Nephron (organoid): ENCODE data around the gene TDRD7.

Experiments used
- H3K27ac Mint-ChIP-seq, 3 experiments: 2 replicates each; pipeline ENCODE4 v1.8.0; 2020; ENCODE audit warnings: mixed read lengths in 3 of 3, mild to moderate bottlenecking in 2 of 3, moderate library complexity in 1 of 3
- H3K27me3 Mint-ChIP-seq: 2 replicates; pipeline ENCODE4 v1.8.0; 2021; ENCODE audit warnings: low read depth, mild to moderate bottlenecking, moderate library complexity, mixed read lengths
- H3K36me3 Mint-ChIP-seq: 2 replicates; pipeline ENCODE4 v1.8.0; 2020; ENCODE audit warnings: low read depth, mixed read lengths
- H3K4me1 Mint-ChIP-seq: 2 replicates; pipeline ENCODE4 v1.8.0; 2020; ENCODE audit warnings: mixed read lengths
- H3K4me3 Mint-ChIP-seq, 3 experiments: 2 replicates each; pipeline ENCODE4 v1.8.0; 2020; ENCODE audit warnings: mild to moderate bottlenecking in 3 of 3, mixed read lengths in 3 of 3, moderate library complexity in 2 of 3
- H3K9me3 Mint-ChIP-seq: 2 replicates; pipeline ENCODE4 v1.8.0; 2020; ENCODE audit warnings: mixed read lengths
- CTCF ChIP-seq, 3 experiments: fragments of 200-600 bp; sonication (generic); IDR thresholded peaks; one replicate each; pipeline ENCODE4 v1.5.0; 2021; ENCODE audit warnings: antibody characterized with exemption in 3 of 3; ENCODE audit not compliant: unreplicated experiment in 3 of 3

The TDRD7 gene

GRCh38 chr9:97365634-97366033 is 46.3 kb upstream of the TDRD7 start:
- H3K9me3 Mint-ChIP-seq, result peaks cover 18% of the 10 kb centered on the region
- H3K36me3 Mint-ChIP-seq, result peaks cover 70% of the 10 kb centered on the region
- no peaks in the 10 kb centered on the region for H3K4me1 Mint-ChIP-seq
- no peak overlapping the region for H3K4me3 Mint-ChIP-seq
- no peaks in the 10 kb centered on the region for H3K27me3 Mint-ChIP-seq
- no peak for TF ChIP-seq CTCF (IDR thresholded peaks at IDR 0.05; ENCODE audit: unreplicated experiment in 3 of 3)
- H3K27ac Mint-ChIP-seq, result no peak overlapping the region

DNA sequence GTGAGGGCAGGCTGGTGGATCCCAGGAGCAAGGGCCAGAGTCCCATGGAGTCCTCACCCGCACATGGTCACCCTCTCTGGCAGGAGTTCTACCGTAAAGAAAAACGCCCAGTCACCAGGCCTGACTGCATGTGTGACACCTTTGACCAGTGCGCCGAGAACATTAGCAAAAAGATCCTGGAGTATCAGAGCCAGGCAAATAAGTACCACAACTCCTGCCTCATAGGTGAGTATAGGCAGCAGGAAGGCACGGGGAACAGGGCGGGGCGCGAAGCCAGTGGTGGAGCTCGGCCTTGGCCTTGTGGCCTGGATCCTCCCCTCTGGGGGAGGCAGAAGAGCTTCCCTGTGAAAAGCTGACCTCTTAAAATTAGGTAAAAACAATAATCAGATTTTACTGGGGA is 45.4 kb upstream of the TDRD7 start:
- peaks cover 22% of the 10 kb centered on the region for H3K9me3 Mint-ChIP-seq
- no peak overlapping the region for H3K27ac Mint-ChIP-seq
- peaks cover 68% of the 10 kb centered on the region for H3K36me3 Mint-ChIP-seq
- TF ChIP-seq CTCF (IDR thresholded peaks at IDR 0.05; ENCODE audit: unreplicated experiment in 3 of 3), result no peak
- no peak overlapping the region for H3K4me3 Mint-ChIP-seq
- no peaks in the 10 kb centered on the region for H3K27me3 Mint-ChIP-seq
- no peaks in the 10 kb centered on the region for H3K4me1 Mint-ChIP-seq

GRCh38 chr9:97366889-97367288 is 45.0 kb upstream of the TDRD7 start:
- H3K36me3 Mint-ChIP-seq, result peaks cover 72% of the 10 kb centered on the region
- peaks cover 22% of the 10 kb centered on the region for H3K9me3 Mint-ChIP-seq
- H3K27ac Mint-ChIP-seq, result no peak overlapping the region
- H3K4me1 Mint-ChIP-seq, result no peaks in the 10 kb centered on the region
- H3K4me3 Mint-ChIP-seq, result no peak overlapping the region
- no peaks in the 10 kb centered on the region for H3K27me3 Mint-ChIP-seq
- TF ChIP-seq CTCF (IDR thresholded peaks at IDR 0.05; ENCODE audit: unreplicated experiment in 3 of 3), result no peak

DNA sequence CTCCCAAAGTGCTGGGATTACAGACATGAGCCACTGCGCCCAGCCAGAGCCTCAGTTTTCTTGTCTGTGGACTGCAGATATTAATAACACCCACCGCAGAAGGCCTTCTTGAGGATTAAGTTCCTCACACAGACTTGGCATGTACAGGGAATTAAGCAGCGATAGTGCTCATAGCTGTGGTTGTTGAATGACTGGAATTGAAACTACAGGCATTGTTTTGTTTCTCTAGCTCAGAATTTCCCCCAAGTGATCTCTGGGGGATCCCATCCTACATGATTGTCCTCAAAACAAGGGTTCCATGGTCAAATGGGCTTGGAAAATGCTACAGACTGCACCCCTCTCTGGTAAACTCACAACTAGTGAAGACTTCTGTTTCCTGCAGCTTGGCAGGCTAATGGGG is 44.2 kb upstream of the TDRD7 start:
- no peaks in the 10 kb centered on the region for H3K27me3 Mint-ChIP-seq
- H3K27ac Mint-ChIP-seq, result no peak overlapping the region
- H3K9me3 Mint-ChIP-seq, result peaks cover 22% of the 10 kb centered on the region
- no peak overlapping the region for H3K4me3 Mint-ChIP-seq
- H3K4me1 Mint-ChIP-seq, result no peaks in the 10 kb centered on the region
- H3K36me3 Mint-ChIP-seq, result peaks cover 75% of the 10 kb centered on the region
- no peak for TF ChIP-seq CTCF (IDR thresholded peaks at IDR 0.05; ENCODE audit: unreplicated experiment in 3 of 3)

DNA sequence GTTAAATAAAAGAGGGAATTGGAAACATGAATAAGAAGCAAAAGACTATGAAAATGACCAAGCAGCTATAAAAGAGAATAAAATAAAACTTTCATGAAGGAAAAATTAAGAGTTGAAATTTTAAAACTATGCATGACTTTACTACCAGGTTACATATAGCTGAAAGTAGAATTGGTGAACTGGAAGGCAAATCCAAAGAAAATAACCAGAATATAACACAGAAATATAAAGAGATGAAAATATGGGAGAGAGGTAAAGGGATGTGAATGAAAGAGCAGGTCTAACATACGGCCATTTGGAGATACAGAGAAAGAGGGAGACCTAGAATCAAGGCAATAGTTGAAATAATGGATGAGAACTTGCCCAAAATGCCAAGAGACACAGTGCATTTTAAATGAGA is 42.9 kb upstream of the TDRD7 start:
- Mint-ChIP-seq H3K9me3 (peaks cover 22% of the 10 kb centered on the region), H3K27me3 (no peaks in the 10 kb centered on the region), H3K4me3 (no peak overlapping the region), H3K27ac (no peak overlapping the region), H3K4me1 (no peaks in the 10 kb centered on the region), H3K36me3 (peaks cover 78% of the 10 kb centered on the region)
- TF ChIP-seq CTCF (IDR thresholded peaks at IDR 0.05; ENCODE audit: unreplicated experiment in 3 of 3), result no peak

- H3K36me3 Mint-ChIP-seq, result peaks cover 63% of the 10 kb centered on the region
- no peak overlapping the region for H3K4me3 Mint-ChIP-seq
- no peak for TF ChIP-seq CTCF (IDR thresholded peaks at IDR 0.05; ENCODE audit: unreplicated experiment in 3 of 3)
- H3K4me1 Mint-ChIP-seq, result no peaks in the 10 kb centered on the region
- H3K27ac Mint-ChIP-seq, result no peak overlapping the region
- H3K9me3 Mint-ChIP-seq, result peaks cover 22% of the 10 kb centered on the region
- H3K27me3 Mint-ChIP-seq, result no peaks in the 10 kb centered on the region
Observed at GRCh38 chr9:97372580-97372979, 39.3 kb upstream of the TDRD7 start.
